GM12864 (cell line): ENCODE data around the gene CAB39L.

ENCODE experiments used
- DNase-seq: peaks from one replicate; pipeline ENCODE4 v3.0.0-alpha.2; 2011; ENCODE audit warnings: low read depth
- H3K4me3 ChIP-seq: 2 replicates; pipeline ENCODE4 v1.5.1; 2011; ENCODE audit warnings: mild to moderate bottlenecking, low read depth, low read length, control low read depth
- TF ChIP-seq, protein P1 (sequence below): IDR thresholded peaks from 2 replicates; pipeline ENCODE4 v1.5.1; 2011; ENCODE audit warnings: low read depth, mild to moderate bottlenecking, moderate library complexity, low read length, control low read depth, inconsistent platforms; ENCODE audit errors: missing control alignments

Gene CAB39L

DNA sequence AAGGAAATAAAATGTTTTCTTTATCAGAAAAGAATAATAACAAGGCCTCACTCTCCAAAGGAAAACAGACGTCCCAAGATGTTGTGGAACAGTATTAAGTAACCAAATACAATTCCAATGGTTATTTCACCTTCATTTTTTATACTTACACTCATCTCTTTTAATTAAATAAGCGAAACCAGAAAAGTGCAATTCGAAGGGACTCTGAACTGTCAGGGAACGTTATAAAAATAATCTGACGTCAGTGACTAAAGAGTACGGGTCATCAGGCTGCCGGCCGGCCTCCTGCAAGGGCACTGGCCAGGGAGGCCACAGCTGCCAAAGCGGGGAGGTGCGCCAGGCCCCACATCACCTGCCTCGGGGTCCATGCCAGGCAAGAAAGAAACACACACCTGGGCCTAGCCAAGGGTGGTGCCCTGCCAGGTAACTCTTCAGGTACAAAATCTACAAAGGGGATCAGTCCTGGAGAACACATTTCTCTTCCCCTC, 134.9 kb downstream of the CAB39L start:
- TF ChIP-seq, protein P1, sequence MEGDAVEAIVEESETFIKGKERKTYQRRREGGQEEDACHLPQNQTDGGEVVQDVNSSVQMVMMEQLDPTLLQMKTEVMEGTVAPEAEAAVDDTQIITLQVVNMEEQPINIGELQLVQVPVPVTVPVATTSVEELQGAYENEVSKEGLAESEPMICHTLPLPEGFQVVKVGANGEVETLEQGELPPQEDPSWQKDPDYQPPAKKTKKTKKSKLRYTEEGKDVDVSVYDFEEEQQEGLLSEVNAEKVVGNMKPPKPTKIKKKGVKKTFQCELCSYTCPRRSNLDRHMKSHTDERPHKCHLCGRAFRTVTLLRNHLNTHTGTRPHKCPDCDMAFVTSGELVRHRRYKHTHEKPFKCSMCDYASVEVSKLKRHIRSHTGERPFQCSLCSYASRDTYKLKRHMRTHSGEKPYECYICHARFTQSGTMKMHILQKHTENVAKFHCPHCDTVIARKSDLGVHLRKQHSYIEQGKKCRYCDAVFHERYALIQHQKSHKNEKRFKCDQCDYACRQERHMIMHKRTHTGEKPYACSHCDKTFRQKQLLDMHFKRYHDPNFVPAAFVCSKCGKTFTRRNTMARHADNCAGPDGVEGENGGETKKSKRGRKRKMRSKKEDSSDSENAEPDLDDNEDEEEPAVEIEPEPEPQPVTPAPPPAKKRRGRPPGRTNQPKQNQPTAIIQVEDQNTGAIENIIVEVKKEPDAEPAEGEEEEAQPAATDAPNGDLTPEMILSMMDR = no peak
- no peak overlapping the region for H3K4me3 ChIP-seq
- no peak for DNase-seq

DNA sequence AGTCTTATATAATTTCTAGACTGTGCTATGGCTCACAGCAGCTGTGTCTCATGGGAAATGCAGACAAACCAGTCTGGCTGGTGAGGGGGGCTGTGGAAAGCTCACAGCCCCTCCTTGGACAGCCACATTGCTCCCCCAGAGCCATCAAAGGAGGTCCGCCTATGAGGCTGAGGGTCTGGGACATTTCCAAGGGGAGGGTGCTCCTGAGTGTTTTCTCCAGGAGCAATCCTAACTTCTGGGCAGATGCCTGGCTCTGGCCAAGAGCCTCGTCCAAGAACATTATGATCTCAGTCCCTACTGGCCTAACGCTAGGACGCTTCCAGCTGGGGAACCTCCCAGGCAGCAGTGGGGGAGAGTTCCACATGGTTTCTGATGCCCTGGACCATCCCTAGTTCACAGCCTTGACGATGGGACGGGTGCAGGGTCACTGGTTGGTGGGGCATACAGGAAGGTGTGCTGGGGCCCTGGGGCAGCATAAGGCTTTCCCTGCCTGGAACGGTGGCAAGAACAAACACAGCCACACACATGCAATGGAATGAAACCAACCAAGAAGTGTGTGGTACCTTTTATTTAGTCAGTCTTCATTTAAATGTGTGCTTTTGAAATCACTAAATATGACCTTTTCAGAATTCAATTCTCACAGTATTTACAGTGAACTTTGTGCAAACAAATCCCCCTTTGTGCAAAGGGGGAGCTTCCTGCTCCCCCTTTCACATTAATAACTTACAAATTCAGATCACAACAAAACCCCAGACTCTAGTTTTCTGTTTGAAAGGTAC, 135.6 kb downstream of the CAB39L start:
- no peak for DNase-seq
- TF ChIP-seq, protein P1 = no peak
- H3K4me3 ChIP-seq = no peak overlapping the region

DNA sequence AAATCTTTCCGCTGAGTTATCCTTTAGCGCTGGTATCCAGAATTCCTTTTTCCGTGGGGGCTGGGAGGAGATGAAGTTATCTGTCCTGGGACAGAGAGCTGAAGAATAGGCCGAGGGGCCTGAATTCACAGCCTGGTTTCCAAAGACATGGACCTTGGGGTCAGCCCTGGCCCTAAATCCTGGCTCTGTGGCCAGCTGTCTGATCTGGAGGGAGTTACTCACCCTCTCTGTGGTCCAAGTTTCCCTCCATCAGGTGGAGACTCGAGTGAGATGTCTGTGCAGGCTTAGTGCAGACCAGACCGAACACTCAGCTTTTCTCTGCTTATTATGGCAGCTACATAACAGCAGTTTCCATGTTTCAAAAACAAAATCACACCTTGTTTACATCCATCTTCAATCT, 136.5 kb downstream of the CAB39L start:
- TF ChIP-seq, protein P1 = no peak
- no peak overlapping the region for H3K4me3 ChIP-seq
- no peak for DNase-seq

DNA sequence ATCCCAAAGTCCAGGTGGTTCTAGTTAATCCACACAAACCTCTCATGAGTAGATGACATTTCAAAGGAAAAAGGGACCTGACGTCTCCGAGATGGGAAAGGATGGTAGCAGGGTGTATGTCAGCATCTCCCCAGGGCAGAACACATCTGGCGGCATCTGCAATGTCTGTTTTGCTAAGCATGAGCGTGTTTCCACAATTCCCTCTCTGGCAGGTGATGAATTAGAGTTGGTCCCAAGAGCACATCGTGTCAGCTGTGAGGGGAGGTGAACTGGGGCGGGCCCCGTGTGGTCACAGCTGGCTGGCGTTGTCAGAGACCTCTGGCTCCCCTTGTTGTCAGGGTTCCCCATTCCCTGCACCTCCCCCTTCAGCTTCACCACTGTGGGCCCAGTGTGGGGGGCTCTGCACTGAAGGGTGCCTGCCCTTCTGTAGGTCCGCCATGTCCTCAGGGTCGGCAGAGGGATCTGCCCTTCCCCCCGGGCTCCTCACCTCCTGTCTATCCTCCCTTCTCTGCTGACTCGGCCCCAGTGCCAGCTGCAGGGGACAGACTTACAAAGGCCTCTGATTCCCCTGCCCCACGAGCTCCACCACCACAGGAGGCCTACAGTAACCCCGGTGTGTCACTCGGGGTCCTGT, 138.0 kb downstream of the CAB39L start:
- TF ChIP-seq, protein P1 = no peak
- DNase-seq = no peak
- H3K4me3 ChIP-seq = no peak overlapping the region

DNA sequence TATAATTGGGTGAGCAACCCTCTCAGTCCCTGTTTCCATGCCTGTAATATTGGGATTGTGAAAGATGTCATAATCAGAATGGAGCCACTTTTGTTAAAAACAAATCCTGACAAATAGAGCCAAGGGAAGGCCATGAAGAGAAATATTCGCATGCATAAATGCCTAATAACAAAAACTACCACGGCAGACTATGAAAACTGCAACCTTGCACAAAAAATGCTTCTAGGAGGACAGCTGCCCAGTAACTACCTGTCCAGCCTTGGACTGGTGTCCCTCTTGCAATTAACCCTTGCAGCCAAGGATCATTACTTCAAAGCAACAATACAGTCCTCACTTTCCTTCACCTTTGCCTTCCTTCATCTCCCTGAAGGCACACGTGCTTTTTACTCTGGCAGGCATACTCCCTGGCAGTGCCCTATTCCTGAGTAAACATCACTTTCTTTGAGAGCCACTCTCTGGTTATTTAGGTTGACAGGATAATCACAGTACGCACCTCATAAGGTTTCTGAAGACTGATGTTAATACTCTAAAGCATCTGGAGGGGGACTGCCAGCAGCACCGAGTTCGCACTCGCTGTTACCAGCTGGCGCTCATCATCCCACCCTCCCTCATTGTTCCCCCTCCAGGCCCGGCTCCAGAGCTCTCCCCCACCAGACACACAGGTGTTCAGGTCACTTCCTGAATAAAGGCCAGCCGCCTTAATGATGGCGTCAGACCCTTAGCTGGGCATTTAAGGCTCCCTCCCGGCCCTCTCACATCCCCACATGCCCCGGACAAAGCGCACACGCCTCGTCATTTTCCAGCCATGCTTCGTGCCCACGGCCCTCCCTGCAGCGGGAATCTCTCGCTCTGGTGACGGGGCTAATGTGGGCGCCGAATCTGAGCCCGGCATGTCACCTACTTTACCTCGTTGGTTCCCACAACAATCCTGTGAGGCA, 138.8 kb downstream of the CAB39L start:
- DNase-seq = no peak
- TF ChIP-seq, protein P1 = no peak
- no peak overlapping the region for H3K4me3 ChIP-seq

DNA sequence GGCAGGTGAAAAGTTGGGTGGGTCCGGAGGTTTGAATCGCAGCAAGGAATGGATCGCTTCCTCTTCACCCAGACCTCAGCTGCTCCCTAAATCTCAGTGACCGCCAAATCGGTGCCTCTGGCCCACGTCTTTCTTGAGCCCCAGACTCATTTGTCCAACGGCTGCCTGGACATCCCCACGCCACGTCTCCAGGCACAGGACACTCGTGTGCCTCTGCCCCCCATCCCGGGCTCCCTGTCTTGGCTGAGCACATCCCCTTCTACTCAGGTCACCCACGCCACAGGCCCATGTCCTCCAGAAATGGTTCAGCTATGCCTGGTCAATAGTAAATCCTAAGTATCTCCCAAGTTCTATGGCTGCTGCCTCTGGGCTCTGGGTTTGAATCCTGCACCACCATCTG, 139.5 kb downstream of the CAB39L start:
- TF ChIP-seq, protein P1 = no peak
- H3K4me3 ChIP-seq = no peak overlapping the region
- DNase-seq = no peak
